ENCODE data around the gene ZFP36.

ZFP36 gene

DNA sequence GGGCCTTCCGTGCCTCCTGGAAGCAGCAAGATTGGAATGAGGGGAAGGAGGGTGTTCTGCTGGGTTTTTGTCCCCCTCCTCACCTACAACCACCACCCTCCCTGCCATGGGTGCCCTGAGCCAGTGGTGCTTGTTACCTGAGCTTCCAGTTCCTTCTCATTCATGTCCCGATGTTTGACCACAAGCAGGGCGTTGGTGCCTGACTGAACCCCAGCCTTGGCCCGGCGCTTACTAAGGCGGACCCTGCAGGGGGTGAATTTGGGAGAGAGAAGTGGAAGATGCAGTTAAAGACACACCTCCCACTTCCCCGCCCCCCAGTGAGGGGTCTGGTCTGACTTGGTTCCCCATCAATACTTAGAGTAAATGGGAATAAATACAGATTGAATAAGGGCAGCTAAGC lies 20.1 kb upstream of the ZFP36 start:
- no peak for TF ChIP-seq CTCF (IDR thresholded peaks at IDR 0.05; ENCODE audit: extremely low read depth, missing control alignments)
- no peak for DNase-seq (ENCODE audit: low spot score)

DNA sequence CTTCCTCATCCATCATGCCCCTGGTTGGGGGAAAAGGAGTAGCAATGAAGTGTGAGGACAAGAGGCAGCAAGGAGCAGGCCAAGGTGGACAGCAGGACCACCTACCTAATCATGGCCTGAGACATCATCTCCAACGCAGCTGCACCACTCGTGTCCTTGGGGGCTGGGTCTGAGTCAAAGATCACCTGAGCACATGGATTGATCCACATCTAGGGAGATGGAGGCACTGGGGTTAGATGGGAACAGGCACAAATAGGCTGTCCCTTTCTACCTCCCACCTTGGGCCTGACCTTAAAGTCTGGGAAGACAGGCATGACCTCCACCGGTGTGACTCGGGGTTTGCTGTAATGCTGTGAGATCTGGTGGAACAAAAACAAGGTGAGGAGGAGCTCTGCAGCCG lies 18.0 kb upstream of the ZFP36 start:
- no peak for DNase-seq (ENCODE audit: low spot score)
- TF ChIP-seq CTCF (IDR thresholded peaks at IDR 0.05; ENCODE audit: extremely low read depth, missing control alignments) = no peak

DNA sequence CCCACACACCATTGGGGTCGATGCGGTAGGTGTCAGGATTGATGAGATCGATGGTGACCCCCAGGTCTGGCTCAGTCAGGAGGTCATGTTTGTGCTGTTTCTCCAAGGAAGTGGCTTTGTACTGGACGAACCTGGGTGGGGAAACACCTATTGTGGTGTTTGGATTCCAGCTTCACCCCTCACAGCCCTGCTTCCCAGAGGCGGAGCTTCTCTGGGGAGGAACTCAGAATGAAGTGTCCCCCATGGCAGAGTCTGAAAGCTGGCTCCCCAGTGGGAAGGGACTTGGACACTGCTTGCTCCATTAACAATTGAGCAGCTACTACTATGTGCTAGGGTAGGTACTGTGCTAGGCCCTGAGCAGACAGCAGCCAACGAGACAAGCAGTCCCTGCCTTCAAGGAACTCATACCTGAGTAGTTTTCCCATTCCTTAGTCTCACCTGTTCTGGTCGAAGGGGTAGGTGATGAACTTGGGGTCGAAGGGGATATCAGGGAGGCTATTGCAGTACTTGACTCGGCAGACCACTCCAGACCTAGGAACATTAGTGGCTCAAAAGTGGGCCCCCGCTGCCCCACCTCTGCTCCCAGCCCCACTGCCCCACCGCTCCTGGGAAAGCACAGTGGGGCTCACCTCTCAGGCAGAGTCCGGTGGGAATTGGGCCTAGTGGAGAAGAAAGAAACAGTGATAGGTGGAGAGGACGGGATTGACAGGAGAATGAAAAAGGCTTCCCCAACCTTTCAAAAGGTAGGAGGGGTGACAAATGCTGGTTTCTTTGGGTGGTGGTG lies 16.8 kb upstream of the ZFP36 start:
- TF ChIP-seq CTCF (IDR thresholded peaks at IDR 0.05; ENCODE audit: extremely low read depth, missing control alignments) = no peak
- no peak for DNase-seq (ENCODE audit: low spot score)

DNA sequence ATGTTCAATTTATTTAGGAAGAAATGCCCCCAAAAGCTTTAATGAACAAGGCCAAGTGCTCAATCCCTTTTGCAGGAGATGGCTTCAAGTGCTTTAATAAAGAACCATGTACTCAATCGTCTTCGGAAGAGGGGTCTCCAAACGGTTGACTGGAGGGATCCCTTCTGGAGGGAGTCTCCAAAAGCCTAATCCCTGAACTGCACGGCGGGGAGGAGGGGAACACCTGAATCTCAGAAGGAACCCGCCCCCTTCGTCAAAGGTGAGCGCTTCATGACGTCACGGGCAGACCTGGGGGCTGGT lies 16.2 kb upstream of the ZFP36 start:
- no peak for TF ChIP-seq CTCF (IDR thresholded peaks at IDR 0.05; ENCODE audit: extremely low read depth, missing control alignments)
- DNase-seq (ENCODE audit: low spot score) = no peak

- DNase-seq (ENCODE audit: low spot score) = peak; percentile 98
- no peak for TF ChIP-seq CTCF (IDR thresholded peaks at IDR 0.05; ENCODE audit: extremely low read depth, missing control alignments)
Observed at GRCh38 chr19:39390751-39391437, 15.8 kb upstream of the ZFP36 start, which contains the start of the genes MED29 and PAF1. MED29 (plus strand) TSS chr19:39391378; CDS start chr19:39391423, 45 bp downstream. PAF1 (minus strand) TSS chr19:39391106; CDS start chr19:39390864, 242 bp downstream.

DNA sequence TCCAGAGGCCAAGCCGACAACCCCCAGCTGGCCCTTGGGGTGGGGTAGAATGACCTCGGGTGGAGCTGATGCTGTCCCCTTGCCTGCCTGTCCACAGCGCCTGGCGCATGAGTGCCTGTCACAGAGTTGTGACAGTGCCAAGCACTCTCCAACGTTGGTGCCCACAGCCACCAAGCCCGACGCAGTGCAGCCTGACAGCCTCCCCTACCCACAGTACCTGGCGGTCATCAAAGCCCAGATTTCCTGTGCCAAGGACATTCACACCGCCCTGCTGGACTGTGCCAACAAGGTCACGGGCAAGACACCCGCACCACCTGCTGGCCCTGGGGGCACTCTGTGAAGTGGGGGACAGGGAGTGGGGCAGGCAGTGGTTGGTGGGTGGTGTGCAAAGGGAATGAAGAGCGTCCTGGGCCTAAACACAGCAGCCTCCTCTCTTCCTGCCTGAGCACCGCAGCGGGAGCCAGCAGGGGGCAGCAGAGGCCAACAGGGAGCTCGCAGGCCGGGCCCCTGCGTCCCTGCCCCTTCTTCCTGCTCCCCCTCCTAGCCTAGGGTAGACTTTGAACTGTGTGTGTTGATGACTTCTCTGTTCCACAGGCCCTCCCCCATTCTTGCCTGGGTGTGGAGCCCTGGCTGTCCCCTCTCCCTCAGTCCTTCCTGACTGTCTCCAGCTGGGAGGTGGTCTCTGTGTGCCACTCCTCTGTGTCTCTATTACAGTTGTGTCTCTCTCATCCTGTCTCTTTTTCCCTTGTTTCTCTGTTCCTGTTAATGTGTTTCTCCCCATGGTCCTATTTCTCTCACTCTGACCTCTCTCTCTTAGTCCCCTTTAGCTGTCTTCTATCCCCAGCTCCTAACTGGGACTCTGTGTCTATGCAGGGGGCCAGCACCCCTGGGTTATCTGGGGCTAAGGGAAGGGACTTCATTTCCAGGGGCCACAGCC lies 9.0 kb upstream of the ZFP36 start:
- peak; percentile 86 for DNase-seq (ENCODE audit: low spot score)
- TF ChIP-seq CTCF (IDR thresholded peaks at IDR 0.05; ENCODE audit: extremely low read depth, missing control alignments) = peak; percentile 92

Data from GM20000 (cell line).